Parathyroid adenoma (tissue), 2 donors: ENCODE data around the gene ZNF598.

ENCODE experiments used
- H2AFZ ChIP-seq: fragments of 300-600 bp; sonication (generic); one replicate; pipeline ENCODE4 v1.7.0; 2017; ENCODE audit warnings: antibody characterized with exemption, mild to moderate bottlenecking
- H3K27ac ChIP-seq: fragments of 300-600 bp; sonication (generic); one replicate; pipeline ENCODE4 v1.7.0; 2017
- H3K27me3 ChIP-seq: fragments of 300-600 bp; sonication (generic); one replicate; pipeline ENCODE4 v1.7.0; 2017; ENCODE audit warnings: low read length; ENCODE audit not compliant: control insufficient read depth, insufficient read depth
- H3K36me3 ChIP-seq: fragments of 300-600 bp; sonication (generic); one replicate; pipeline ENCODE4 v1.7.0; 2017; ENCODE audit warnings: low read length; ENCODE audit not compliant: control insufficient read depth, insufficient read depth
- H3K4me1 ChIP-seq: fragments of 300-600 bp; sonication (generic); one replicate; pipeline ENCODE4 v1.7.0; 2017; ENCODE audit warnings: control low read depth
- H3K4me2 ChIP-seq: fragments of 300-600 bp; sonication (generic); one replicate; pipeline ENCODE4 v1.7.0; 2017; ENCODE audit warnings: low read length
- H3K4me3 ChIP-seq: fragments of 300-600 bp; sonication (generic); one replicate; pipeline ENCODE4 v1.7.0; 2017; ENCODE audit warnings: low read depth, low read length
- H3K79me2 ChIP-seq: fragments of 300-600 bp; sonication (generic); one replicate; pipeline ENCODE4 v1.7.0; 2017; ENCODE audit warnings: control low read depth
- H3K9ac ChIP-seq: fragments of 300-600 bp; sonication (generic); one replicate; pipeline ENCODE4 v1.7.0; 2017; ENCODE audit warnings: mild to moderate bottlenecking
- H3K9me3 ChIP-seq: fragments of 300-600 bp; sonication (generic); one replicate; pipeline ENCODE4 v1.7.0; 2017; ENCODE audit warnings: low read length; ENCODE audit not compliant: control insufficient read depth
- CTCF ChIP-seq: fragments of 300-600 bp; sonication (generic); IDR thresholded peaks from one replicate; pipeline ENCODE4 v1.7.0; 2017; ENCODE audit warnings: antibody characterized with exemption, mild to moderate bottlenecking
- donor health status: primary hyperparathyroidism.

The ZNF598 gene

GRCh38 chr16:1991948-1992703, 17.5 kb downstream of the ZNF598 start:
- no peak overlapping the region for H3K4me2 ChIP-seq
- H3K9me3 ChIP-seq, result no peaks in the 10 kb centered on the region
- no peaks in the 10 kb centered on the region for H3K36me3 ChIP-seq
- no peak for TF ChIP-seq CTCF
- no peak overlapping the region for H2AFZ ChIP-seq
- peaks cover 3% of the 10 kb centered on the region for H3K4me1 ChIP-seq
- no peak overlapping the region for H3K9ac ChIP-seq
- no peak overlapping the region for H3K27ac ChIP-seq
- no peaks in the 10 kb centered on the region for H3K79me2 ChIP-seq
- no peaks in the 10 kb centered on the region for H3K27me3 ChIP-seq
- H3K4me3 ChIP-seq, result peak overlapping the region; percentile 11

- no peaks in the 10 kb centered on the region for H3K27me3 ChIP-seq
- no peaks in the 10 kb centered on the region for H3K79me2 ChIP-seq
- no peaks in the 10 kb centered on the region for H3K36me3 ChIP-seq
- no peaks in the 10 kb centered on the region for H3K9me3 ChIP-seq
- no peak overlapping the region for H3K4me2 ChIP-seq
- peaks cover 3% of the 10 kb centered on the region for H3K4me1 ChIP-seq
- peak overlapping the region; percentile 11 for H3K4me3 ChIP-seq
- H3K27ac ChIP-seq, result no peak overlapping the region
- no peak overlapping the region for H3K9ac ChIP-seq
- TF ChIP-seq CTCF, result no peak
- no peak overlapping the region for H2AFZ ChIP-seq
Observed at GRCh38 chr16:1991588-1991947, 18.1 kb downstream of the ZNF598 start.

GRCh38 chr16:1991135-1991551, 18.5 kb downstream of the ZNF598 start:
- no peaks in the 10 kb centered on the region for H3K36me3 ChIP-seq
- H3K9ac ChIP-seq, result no peak overlapping the region
- no peak for TF ChIP-seq CTCF
- H3K79me2 ChIP-seq, result no peaks in the 10 kb centered on the region
- no peak overlapping the region for H3K27ac ChIP-seq
- H2AFZ ChIP-seq, result no peak overlapping the region
- no peak overlapping the region for H3K4me3 ChIP-seq
- H3K4me2 ChIP-seq, result no peak overlapping the region
- H3K4me1 ChIP-seq, result peaks cover 3% of the 10 kb centered on the region
- no peaks in the 10 kb centered on the region for H3K9me3 ChIP-seq
- no peaks in the 10 kb centered on the region for H3K27me3 ChIP-seq

GRCh38 chr16:1990351-1991134, 19.1 kb downstream of the ZNF598 start:
- no peaks in the 10 kb centered on the region for H3K79me2 ChIP-seq
- peak overlapping the region; percentile 89 for H3K4me2 ChIP-seq
- no peak for TF ChIP-seq CTCF
- H3K9ac ChIP-seq, result no peak overlapping the region
- peak overlapping the region; percentile 68 for H3K4me3 ChIP-seq
- no peak overlapping the region for H3K27ac ChIP-seq
- no peaks in the 10 kb centered on the region for H3K36me3 ChIP-seq
- H2AFZ ChIP-seq, result peak overlapping the region; percentile 73
- no peaks in the 10 kb centered on the region for H3K9me3 ChIP-seq
- no peaks in the 10 kb centered on the region for H3K27me3 ChIP-seq
- peaks cover 3% of the 10 kb centered on the region for H3K4me1 ChIP-seq

GRCh38 chr16:1990101-1990350, 19.6 kb downstream of the ZNF598 start:
- no peaks in the 10 kb centered on the region for H3K9me3 ChIP-seq
- TF ChIP-seq CTCF, result no peak
- H3K4me2 ChIP-seq, result no peak overlapping the region
- H3K36me3 ChIP-seq, result no peaks in the 10 kb centered on the region
- H3K4me3 ChIP-seq, result peak overlapping the region; percentile 68
- peak overlapping the region; percentile 73 for H2AFZ ChIP-seq
- H3K4me1 ChIP-seq, result peaks cover 5% of the 10 kb centered on the region
- no peaks in the 10 kb centered on the region for H3K79me2 ChIP-seq
- no peaks in the 10 kb centered on the region for H3K27me3 ChIP-seq
- no peak overlapping the region for H3K27ac ChIP-seq
- no peak overlapping the region for H3K9ac ChIP-seq
